Measurements from ENCODE around the gene SRBD1.

DNA sequence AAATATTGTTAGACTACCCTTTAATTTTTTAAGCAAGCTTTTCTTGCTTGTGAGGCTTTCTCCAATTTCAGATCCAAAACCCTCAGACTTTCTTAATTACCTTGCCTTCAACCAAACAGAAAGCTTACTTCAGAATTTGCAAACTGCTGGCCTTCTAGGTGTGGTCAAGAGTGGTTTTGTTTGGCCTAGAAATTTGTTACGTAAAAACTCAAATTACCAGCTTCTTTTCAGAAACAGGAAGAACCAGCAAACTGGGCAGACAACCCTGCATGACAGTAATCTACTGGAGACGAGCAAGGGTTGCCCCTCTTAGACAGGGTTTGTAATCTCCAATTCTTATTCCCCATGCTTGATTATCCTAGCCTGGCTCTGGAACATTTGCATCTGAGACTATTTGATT lies 27.1 kb downstream of the SRBD1 start:
- TF ChIP-seq CTCF (IDR thresholded peaks at IDR 0.05) (no peak), POLR2AphosphoS5 (IDR thresholded peaks at IDR 0.05; ENCODE audit: insufficient read depth in 1 of 2, low read depth in 1 of 2) (no peak), POLR2A (IDR thresholded peaks at IDR 0.05) (no peak)
